HG02840 (cell line): ENCODE measurements around the gene HSF2BP.
"Not testable (repeated sequence)": the region's sequence is repeated elsewhere in the genome, so short reads cannot be mapped to it uniquely, and the experiment has no call there.

ENCODE experiments used
- ATAC-seq: cut with Tn5 transposase; IDR thresholded peaks from one replicate; pipeline ENCODE4 v1.9.1; 2021; ENCODE audit warnings: mild to moderate bottlenecking, moderate library complexity, moderate number of reproducible peaks; ENCODE audit not compliant: unreplicated experiment, low FRiP score

Gene HSF2BP

DNA sequence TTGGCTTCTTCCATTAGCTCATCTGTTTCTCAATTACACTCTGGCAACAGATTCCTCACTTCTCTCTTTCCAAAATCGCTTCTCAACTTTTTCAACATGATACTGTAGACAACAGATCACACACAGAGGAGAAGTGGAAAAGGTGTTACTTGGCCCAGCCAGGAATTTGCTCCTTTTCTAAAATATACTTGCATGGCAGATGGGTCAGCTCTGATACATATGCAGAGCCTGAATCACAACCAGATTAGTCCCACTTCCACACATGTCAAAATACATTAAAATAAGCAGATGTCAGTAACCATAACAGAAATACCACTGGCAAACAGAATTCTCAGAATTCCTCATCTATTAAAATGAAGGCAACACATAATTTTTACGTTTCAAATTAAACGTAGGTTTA, 89.1 kb downstream of the HSF2BP start:
- not testable (repeated sequence) for ATAC-seq

DNA sequence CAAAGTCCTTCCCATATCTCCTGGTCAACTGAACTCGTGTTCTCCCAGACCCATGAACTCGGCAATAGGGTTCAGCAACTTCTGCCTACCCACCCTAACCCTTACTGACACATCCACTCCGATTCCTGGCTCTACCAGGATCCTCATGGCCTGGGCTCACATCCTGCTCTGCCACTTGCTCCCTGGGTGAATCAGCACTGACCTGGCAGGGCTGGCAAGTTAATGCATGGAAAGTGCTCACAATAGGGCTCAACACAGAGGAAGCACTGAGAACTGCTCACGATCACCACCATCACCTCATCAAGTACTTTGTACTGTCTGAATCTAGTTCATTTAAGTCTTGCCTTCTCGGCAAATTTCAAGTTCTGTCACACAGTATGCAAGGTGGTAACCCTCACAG, 96.8 kb downstream of the HSF2BP start:
- not testable (repeated sequence) for ATAC-seq

DNA sequence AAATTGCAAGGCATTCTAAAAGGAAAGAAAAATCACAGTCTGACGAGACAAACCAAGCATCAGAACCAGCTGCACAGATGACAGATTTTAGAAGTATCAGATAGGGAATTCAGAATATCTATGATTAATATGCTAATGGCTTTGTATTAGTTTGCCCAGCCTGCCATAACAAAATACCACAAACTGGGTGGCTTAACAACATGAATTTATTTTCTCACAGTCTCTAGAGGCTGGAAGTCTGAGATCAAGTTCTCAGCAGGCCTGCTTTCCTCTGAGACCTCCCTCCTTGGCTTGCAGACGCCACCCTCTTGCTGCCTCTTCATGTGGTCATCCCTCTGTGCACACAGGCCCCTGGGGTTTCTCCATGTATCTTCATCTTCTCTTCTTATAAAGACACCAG, 118.7 kb downstream of the HSF2BP start:
- not testable (repeated sequence) for ATAC-seq

- ATAC-seq, result not testable (repeated sequence)
Observed at GRCh38 chr21:43522495-43523131, 136.7 kb downstream of the HSF2BP start.

DNA sequence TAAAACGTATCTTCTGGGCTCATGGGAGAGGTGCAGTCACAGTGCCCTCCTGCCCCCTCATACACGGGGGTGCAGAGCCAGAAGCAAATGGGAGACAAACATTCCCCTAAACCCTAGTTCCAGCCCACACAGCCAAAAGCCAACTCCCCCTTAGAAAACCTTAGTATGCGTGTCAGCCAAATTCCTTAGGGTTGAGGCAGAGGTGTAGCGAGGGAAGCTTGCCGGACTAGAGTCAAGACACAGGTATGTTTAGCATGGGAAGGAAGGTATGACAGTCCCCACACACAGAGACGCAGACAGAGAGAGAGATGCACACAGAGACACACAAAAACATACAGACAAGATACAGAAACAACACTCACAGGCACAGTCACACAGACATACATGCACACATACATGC, 141.6 kb downstream of the HSF2BP start:
- not testable (repeated sequence) for ATAC-seq

DNA sequence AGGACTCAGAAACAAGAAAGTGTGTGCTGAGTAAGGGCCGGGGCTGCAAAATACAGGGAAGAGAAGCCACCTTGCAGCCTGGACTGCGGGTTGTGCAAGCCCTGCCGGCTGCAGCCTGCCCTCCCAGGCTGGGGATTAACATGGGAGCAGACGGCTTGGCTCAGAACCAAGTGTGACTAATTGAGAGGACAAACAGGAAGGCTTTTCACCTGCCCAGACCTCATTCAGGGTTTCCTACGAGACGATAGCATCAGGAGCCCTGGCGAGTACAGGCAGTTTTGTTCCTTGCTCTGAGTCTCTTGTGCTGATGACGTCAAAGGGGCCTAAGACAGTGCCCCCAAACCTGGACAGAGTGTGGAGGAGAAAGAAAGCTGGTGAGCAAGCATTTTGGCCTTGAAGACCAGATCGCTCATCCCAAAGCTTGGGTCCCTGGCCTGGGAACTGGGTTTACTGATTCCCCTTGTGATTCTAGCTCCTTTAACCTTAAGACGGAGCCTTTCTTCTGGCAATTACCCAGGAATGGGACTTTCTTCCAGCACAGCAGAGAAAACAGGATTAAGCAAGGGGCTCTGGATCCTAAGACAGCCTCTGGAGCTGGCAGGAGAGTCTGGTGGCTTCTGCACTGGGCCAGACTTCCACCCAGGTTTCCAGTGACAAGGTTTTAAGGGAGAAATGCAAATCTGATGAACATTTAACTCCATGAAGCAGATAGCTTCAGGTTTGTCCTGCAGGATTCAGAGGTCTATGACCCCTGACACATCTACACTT, 142.2 kb downstream of the HSF2BP start:
- not testable (repeated sequence) for ATAC-seq

- ATAC-seq, result not testable (repeated sequence)
Observed at GRCh38 chr21:43516295-43516847, 142.9 kb downstream of the HSF2BP start.

- ATAC-seq, result not testable (repeated sequence)
Observed at GRCh38 chr21:43514834-43515233, 144.5 kb downstream of the HSF2BP start.

GRCh38 chr21:43513023-43513422, 146.3 kb downstream of the HSF2BP start:
- ATAC-seq, result not testable (repeated sequence)

GRCh38 chr21:43511209-43511608, 148.1 kb downstream of the HSF2BP start:
- not testable (repeated sequence) for ATAC-seq

DNA sequence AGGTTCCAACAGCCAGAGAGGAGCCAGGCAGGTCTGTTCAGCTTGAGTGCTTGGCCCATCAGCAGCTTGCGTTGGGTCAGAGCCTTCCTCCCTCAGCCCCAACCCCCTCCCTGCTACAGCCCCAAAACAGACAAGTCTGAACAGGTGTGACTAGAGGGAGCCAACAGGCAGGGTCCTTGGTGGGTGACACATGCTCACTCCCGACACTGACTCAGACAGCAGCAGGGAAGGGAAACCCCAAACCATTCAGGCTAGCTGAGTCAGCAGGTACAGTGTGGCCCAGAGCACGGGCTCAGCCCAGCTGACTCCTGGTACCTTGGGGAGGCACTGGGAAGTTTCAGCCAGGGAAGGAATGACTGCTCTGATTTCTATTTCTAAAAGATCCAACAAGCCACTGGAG, 148.6 kb downstream of the HSF2BP start:
- ATAC-seq, result not testable (repeated sequence)

GRCh38 chr21:43503892-43504291, 155.4 kb downstream of the HSF2BP start:
- ATAC-seq, result not testable (repeated sequence)

- not testable (repeated sequence) for ATAC-seq
Observed at GRCh38 chr21:43503075-43503750, 156.1 kb downstream of the HSF2BP start.

GRCh38 chr21:43502407-43503071, 156.7 kb downstream of the HSF2BP start:
- ATAC-seq, result not testable (repeated sequence)

- not testable (repeated sequence) for ATAC-seq
Observed at GRCh38 chr21:43498924-43499323, 160.4 kb downstream of the HSF2BP start.

DNA sequence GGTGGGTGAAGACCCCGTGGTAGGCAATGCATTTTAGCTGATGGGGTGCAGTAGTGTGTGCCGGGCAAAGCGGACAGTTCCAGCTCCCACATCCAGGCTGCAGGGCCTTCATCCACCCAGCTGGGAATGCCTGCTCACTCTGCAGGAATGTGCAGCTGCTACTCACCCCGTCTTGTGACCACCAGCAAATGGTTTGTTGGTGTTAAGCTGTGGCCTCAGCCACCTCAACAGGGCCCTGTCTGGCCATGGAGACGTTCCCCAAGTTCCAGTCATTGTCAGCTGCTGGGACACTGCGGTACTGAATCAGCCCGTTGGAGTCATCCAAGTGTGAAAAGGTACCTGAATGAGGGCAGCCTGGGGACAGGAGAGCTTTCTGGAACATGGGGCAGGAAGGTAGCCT, 161.2 kb downstream of the HSF2BP start:
- not testable (repeated sequence) for ATAC-seq

- ATAC-seq, result not testable (repeated sequence)
Observed at GRCh38 chr21:43494279-43495012, 164.8 kb downstream of the HSF2BP start.

GRCh38 chr21:43493471-43493870, 165.8 kb downstream of the HSF2BP start:
- ATAC-seq, result not testable (repeated sequence)

DNA sequence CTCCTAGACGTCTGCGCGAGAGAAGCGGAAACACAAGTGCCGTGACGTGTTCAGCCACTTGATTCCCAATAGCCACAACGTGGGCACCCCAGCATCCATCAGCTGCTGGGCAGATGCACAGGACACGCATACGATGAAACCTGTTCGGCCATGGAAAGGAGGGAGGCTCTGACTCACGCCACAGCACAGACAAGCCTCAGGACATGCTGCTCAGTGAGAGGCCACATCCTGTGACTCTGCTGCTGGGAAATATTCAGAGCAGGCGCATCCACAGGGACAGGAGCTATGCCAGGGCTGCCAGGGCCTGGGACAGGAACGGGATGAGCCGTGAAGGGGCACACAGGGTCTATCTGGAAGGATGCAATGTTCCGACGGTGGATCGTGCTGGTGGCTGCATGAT, 171.1 kb downstream of the HSF2BP start:
- ATAC-seq, result not testable (repeated sequence)

GRCh38 chr21:43486051-43486450, 173.2 kb downstream of the HSF2BP start:
- not testable (repeated sequence) for ATAC-seq
